Liver (tissue), 9 donors: ENCODE data around the gene DPF3. TPM values are rescaled to one million over a fixed set of nuclear protein-coding genes. Genes with fewer than 3 reads are reported as not detected.

ENCODE experiments used
- DNase-seq: peaks from one replicate; pipeline ENCODE4 v3.0.0-alpha.2; 2017; ENCODE audit warnings: low spot score
- H3K27ac ChIP-seq, 2 donors: one replicate each; pipeline ENCODE4 v1.7.0; 2013; ENCODE audit warnings: inconsistent platforms in 2 of 2, low read length in 2 of 2, control low read depth in 1 of 2, low read depth in 1 of 2, mild to moderate bottlenecking in 1 of 2
- H3K27me3 ChIP-seq, 4 donors: one replicate each; pipeline versions ENCODE4 v1.6.1 to v1.7.0; 2013; ENCODE audit warnings: low read length in 3 of 4, inconsistent platforms in 1 of 4, mild to moderate bottlenecking in 1 of 4, moderate library complexity in 1 of 4; ENCODE audit not compliant: control insufficient read depth in 4 of 4, insufficient read depth in 4 of 4
- H3K36me3 ChIP-seq, 4 donors: one replicate each; pipeline versions ENCODE4 v1.6.1 to v1.7.0; 2013; ENCODE audit warnings: low read length in 3 of 4, mild to moderate bottlenecking in 3 of 4, low read depth in 1 of 4, moderate library complexity in 1 of 4; ENCODE audit not compliant: control insufficient read depth in 4 of 4, insufficient read depth in 3 of 4
- H3K4me1 ChIP-seq, 4 donors: one replicate each; pipeline versions ENCODE4 v1.6.1 to v1.7.0; 2013; ENCODE audit warnings: low read length in 3 of 4, mild to moderate bottlenecking in 3 of 4, moderate library complexity in 1 of 4; ENCODE audit not compliant: control insufficient read depth in 4 of 4, insufficient read depth in 4 of 4
- H3K4me3 ChIP-seq, 3 donors: one replicate each; pipeline versions ENCODE4 v1.6.1 to v1.7.0; 2013; ENCODE audit warnings: low read length in 3 of 3, control low read depth in 1 of 3, low read depth in 1 of 3, mild to moderate bottlenecking in 1 of 3
- H3K9ac ChIP-seq, 2 donors: one replicate each; pipeline ENCODE4 v1.7.0; 2013; ENCODE audit warnings: low read length in 2 of 2, mild to moderate bottlenecking in 2 of 2, moderate library complexity in 2 of 2, control low read depth in 1 of 2, low read depth in 1 of 2
- H3K9me3 ChIP-seq, 4 donors: one replicate each; pipeline versions ENCODE4 v1.6.1 to v1.7.0; 2013; ENCODE audit warnings: low read length in 3 of 4; ENCODE audit not compliant: control insufficient read depth in 4 of 4
- CTCF ChIP-seq: fragments of 150-350 bp; IDR thresholded peaks from 2 replicates; pipeline ENCODE4 v1.5.1; 2017; ENCODE audit warnings: improper control_type of control experiment, low read depth, low read length; ENCODE audit not compliant: missing input control
- FOXA1 ChIP-seq: IDR thresholded peaks from 2 replicates; pipeline ENCODE4 v1.6.1; 2016; ENCODE audit warnings: antibody characterized with exemption
- FOXA2 ChIP-seq: IDR thresholded peaks from 2 replicates; pipeline ENCODE4 v1.6.1; 2016; ENCODE audit warnings: antibody characterized with exemption
- GABPA ChIP-seq, 2 donors: IDR thresholded peaks in 1 of 2; conservative IDR thresholded peaks in 1 of 2; 2 replicates each; pipeline ENCODE4 v1.6.1; 2016; ENCODE audit warnings: antibody characterized with exemption in 2 of 2, mild to moderate bottlenecking in 1 of 2, moderate library complexity in 1 of 2
- HNF4A ChIP-seq, 2 donors: conservative IDR thresholded peaks; 2 replicates each; pipeline ENCODE4 v1.6.1; 2016; ENCODE audit warnings: antibody characterized with exemption in 2 of 2, mild to moderate bottlenecking in 2 of 2
- HNF4G ChIP-seq: IDR thresholded peaks from 2 replicates; pipeline ENCODE4 v1.6.1; 2016; ENCODE audit warnings: antibody characterized with exemption
- JUND ChIP-seq, 2 donors: IDR thresholded peaks; 2 replicates each; pipeline ENCODE4 v1.6.1; 2016; ENCODE audit warnings: antibody characterized with exemption in 2 of 2
- MAX ChIP-seq: IDR thresholded peaks from 2 replicates; pipeline ENCODE4 v1.6.1; 2016; ENCODE audit warnings: antibody characterized with exemption
- NR2F2 ChIP-seq: IDR thresholded peaks from 2 replicates; pipeline ENCODE4 v1.6.1; 2016; ENCODE audit warnings: antibody characterized with exemption
- RAD21 ChIP-seq, 2 donors: IDR thresholded peaks; 2 replicates each; pipeline ENCODE4 v1.6.1; 2016; ENCODE audit warnings: antibody characterized with exemption in 2 of 2, mild to moderate bottlenecking in 2 of 2
- REST ChIP-seq: IDR thresholded peaks from 2 replicates; pipeline ENCODE4 v1.6.1; 2016; ENCODE audit warnings: antibody characterized with exemption, mild to moderate bottlenecking
- RXRA ChIP-seq, 2 donors: IDR thresholded peaks; 2 replicates each; pipeline ENCODE4 v1.6.1; 2017 to 2018; ENCODE audit warnings: antibody characterized with exemption in 2 of 2, mild to moderate bottlenecking in 1 of 2
- SP1 ChIP-seq: IDR thresholded peaks from 2 replicates; pipeline ENCODE4 v1.6.1; 2018; ENCODE audit warnings: antibody characterized with exemption, mild to moderate bottlenecking
- TAF1 ChIP-seq: conservative IDR thresholded peaks from 2 replicates; pipeline ENCODE4 v1.6.1; 2016; ENCODE audit warnings: antibody characterized with exemption, mild to moderate bottlenecking
- YY1 ChIP-seq: IDR thresholded peaks from 2 replicates; pipeline ENCODE4 v1.6.1; 2016; ENCODE audit warnings: antibody characterized with exemption, mild to moderate bottlenecking
- ZBTB33 ChIP-seq: IDR thresholded peaks from 2 replicates; pipeline ENCODE4 v1.6.1; 2016; ENCODE audit warnings: antibody characterized with exemption
- WGBS: extraction: QIAGEN DNeasy Blood & Tissue Kit; methylation state at CpG from one replicate; pipeline ENCODE4 v1.1.7; 2013; 5-methylcytosine and 5-hydroxymethylcytosine counted together
- polyA plus RNA-seq, 2 donors: library from polyadenylated mRNA; stranded (reverse) in 1 of 2; unstranded in 1 of 2; fragments of 200-250 nt in 1 of 2; fragments of >200 nt in 1 of 2; fragmentation: Nextera tagmentation in 1 of 2; extraction: Ambion mirVana in 1 of 2; gene quantifications; one replicate each; pipeline versions ENCODE4 v1.2.1 to v1.2.3, GENCODE V29; 2013 to 2015
- total RNA-seq, 2 donors: library from RNA; depleted of rRNA; stranded (reverse); fragments of >200 nt; gene quantifications; one replicate each; pipeline ENCODE4 v1.2.3, GENCODE V29; 2014
- donor health status: healthy.
- donor health status: healthy.
- donor health status: healthy.
- donor health status: healthy.
- donor health status: healthy.

DPF3 gene
- total and polyA plus RNA-seq, 4 donors: 1.1 to 23.2 (median 2.5) TPM

GRCh38 chr14:72682188-72682587 is 211.7 kb downstream of the DPF3 start:
- DNase-seq: no peak
- TF ChIP-seq NR2F2 (no peak), HNF4G (no peak), FOXA2 (no peak), JUND (IDR thresholded peaks at IDR 0.05) (no peak), GABPA (IDR thresholded peaks at IDR 0.05 in 1 of 2, conservative IDR thresholded peaks at IDR 0.05 in 1 of 2) (no peak), ZBTB33 (no peak), SP1 (no peak), TAF1 (no peak), RXRA (IDR thresholded peaks at IDR 0.05) (no peak), HNF4A (conservative IDR thresholded peaks at IDR 0.05) (no peak), RAD21 (IDR thresholded peaks at IDR 0.05) (no peak), REST (no peak), MAX (no peak), FOXA1 (no peak), YY1 (no peak), CTCF (no peak)
- Histone ChIP-seq H3K36me3 (peaks cover 0 to 10% (median 3%) of the 10 kb centered on the region in 4 donors), H3K4me1 (no peaks in the 10 kb centered on the region), H3K27me3 (no peaks in the 10 kb centered on the region), H3K9ac (no peak overlapping the region), H3K9me3 (no peaks in the 10 kb centered on the region), H3K27ac (no peak overlapping the region), H3K4me3 (no peak overlapping the region)
- 96% methylated on average over 5 of the region's 5 CpGs for WGBS
